CD4-positive, alpha-beta T cell treated with Interleukin-6 for 4 hours (primary cell): ENCODE measurements around the gene BBS1.
"Not testable (repeated sequence)": the region's sequence is repeated elsewhere in the genome, so short reads cannot be mapped to it uniquely, and the experiment has no call there.

Experiments
- DNase-seq: peaks from one replicate; pipeline ENCODE4 v3.0.0-alpha.2; 2020; ENCODE audit warnings: mixed read lengths

Gene BBS1

GRCh38 chr11:66582565-66583147 is 72.2 kb downstream of the BBS1 start:
- not testable (repeated sequence) for DNase-seq
